Thoracic aorta endothelial cell (primary cell): Measurements from ENCODE around the gene PDIA4. TPM values are rescaled to one million over a fixed set of nuclear protein-coding genes. Genes with fewer than 3 reads are reported as not detected.

Experiments
- small RNA-seq: library from RNA; depleted of rRNA; stranded (forward); fragments of <200 nt; gene quantifications from one replicate; pipeline ENCODE3, GENCODE V24; 2012
- total RNA-seq: library from RNA; depleted of rRNA; stranded (reverse); fragments of >200 nt; gene quantifications from 2 replicates; pipeline ENCODE4 v1.2.3, GENCODE V29; 2012

The PDIA4 gene
- 336 and 342 TPM in 2 replicates for total RNA-seq

GRCh38 chr7:149028346-149029109, at the start of gene PDIA4:
Gene PDIA4, minus strand, starts transcription at chr7:149028505. Its CDS starts 97 bp downstream, at chr7:149028408.

Small RNA genes lying within 50 kb of the gene (small RNA-seq; reads per million reads assigned to genes)
- gene COX6B1P1: not detected
- gene RNU6-650P: 0.91 reads per million, percentile 15 among the genes with 10 or more reads in this experiment
- gene RNY1: 2,058 reads per million, percentile 100 among the genes with 10 or more reads in this experiment
- 1,406 reads per million, percentile 100 among the genes with 10 or more reads in this experiment for gene RNY3
- 768 reads per million, percentile 99 among the genes with 10 or more reads in this experiment for gene RNY4

Other genes starting within 250 kb of the PDIA4 start
- 33.6 and 36.5 TPM in 2 replicates for gene EZH2, start 144.2 kb downstream of the PDIA4 start, total RNA-seq
- 5.2 and 6.3 TPM in 2 replicates for gene ZNF786, start 62.2 kb upstream of the PDIA4 start, total RNA-seq
- 1.0 and 1.2 TPM in 2 replicates for gene ZNF425, start 97.8 kb upstream of the PDIA4 start, total RNA-seq
- gene ZNF398, start 118.9 kb upstream of the PDIA4 start, total RNA-seq: 12.8 and 14.1 TPM in 2 replicates
- 28.0 and 50.3 TPM in 2 replicates for gene ZNF282, start 167.0 kb upstream of the PDIA4 start, total RNA-seq
- gene ZNF212, start 211.1 kb upstream of the PDIA4 start, total RNA-seq: 5.9 and 6.0 TPM in 2 replicates
- 6.6 and 7.2 TPM in 2 replicates for gene ZNF783, start 233.7 kb upstream of the PDIA4 start, total RNA-seq